ENCODE data around the gene POGZ. TPM values are rescaled to one million over a fixed set of nuclear protein-coding genes. Genes with fewer than 3 reads are reported as not detected.
A peak's percentile ranks its signal among the peaks of the same experiment; 100 is the strongest.

The POGZ gene
- 8.2 and 41.7 TPM in 2 replicates for total RNA-seq

DNA sequence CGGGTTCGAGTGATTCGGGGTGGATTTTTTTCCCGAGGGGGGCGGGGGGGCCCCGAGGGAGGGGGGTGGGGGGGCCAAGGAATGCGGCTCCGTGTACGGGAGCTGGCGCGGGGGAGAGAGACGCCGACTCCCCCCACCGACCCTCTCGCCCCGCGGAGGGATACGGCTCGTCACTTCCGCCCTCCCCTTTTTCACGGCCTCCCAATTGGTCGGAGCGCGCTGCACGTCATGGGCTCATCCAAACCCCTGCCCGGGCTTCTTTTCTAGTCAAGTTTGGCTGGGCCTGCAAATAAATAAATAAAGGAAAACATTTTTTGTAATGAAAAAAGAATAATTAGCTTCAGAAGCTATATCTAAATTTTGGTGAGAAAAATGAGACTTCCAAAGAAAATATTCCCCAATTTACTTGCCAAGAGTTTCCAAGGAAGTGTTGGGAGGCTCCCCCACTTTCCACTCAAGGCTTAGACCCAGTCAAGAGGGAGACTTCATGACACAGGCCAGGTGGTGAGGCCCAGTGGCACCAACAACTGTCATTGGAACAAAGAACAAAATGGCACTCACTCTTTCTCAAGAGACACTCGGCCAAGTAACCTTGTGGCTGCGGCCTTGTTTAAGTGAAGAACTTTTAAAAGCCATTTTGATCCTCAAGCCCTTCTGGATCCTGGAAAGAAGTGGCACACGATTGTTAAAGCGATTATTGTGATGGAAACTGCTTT lies at the start of gene POGZ:
TSS of gene POGZ (minus strand) at position 164 of the 716 bp plus-strand sequence. CDS start 17,290 bp downstream, outside the sequence.
- DNase-seq (ENCODE audit: low read depth), result peak; percentile 80

DNA sequence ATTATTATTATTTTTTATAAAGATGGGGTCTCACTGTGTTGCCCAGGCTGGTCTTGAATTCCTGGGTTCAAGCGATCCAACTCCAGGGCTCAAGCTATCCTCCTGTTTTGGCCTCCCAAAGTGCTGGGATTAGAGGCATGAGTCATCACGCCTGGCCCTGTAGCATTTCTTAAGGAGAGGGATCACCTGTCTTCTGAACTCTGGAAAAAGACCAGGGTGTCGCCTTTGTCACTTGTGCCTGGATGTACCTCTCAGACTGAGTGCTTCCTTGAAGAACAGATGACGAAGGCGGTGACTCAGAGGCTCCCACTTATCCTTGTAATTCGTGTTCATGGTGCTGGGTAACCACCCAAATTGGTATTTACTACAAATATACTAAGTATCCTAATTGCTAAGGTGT lies 49.5 kb upstream of the POGZ start:
- DNase-seq (ENCODE audit: low read depth), result no peak

DNA sequence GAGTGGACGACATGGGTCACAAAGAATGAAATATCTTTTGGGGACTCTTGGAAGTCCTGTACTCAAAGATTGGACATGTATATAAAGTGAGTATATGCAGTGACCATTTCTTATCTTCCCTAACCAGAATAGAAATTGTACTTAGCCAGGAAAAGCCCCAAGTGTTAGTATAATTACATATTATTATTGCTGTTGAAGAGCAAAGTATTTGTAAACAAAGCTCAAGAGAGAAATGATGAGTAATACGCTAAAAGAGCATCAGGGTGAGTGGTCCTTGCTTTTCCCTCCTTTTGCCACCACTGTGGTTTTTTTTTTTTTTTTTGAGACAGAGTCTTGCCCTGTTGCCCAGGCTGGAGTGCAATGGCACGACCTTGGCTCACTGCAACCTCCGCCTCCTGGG lies 45.5 kb upstream of the POGZ start:
- no peak for DNase-seq (ENCODE audit: low read depth)

GRCh38 chr1:151504252-151504651 lies 45.0 kb upstream of the POGZ start:
- no peak for DNase-seq (ENCODE audit: low read depth)

GRCh38 chr1:151502859-151503780 lies 43.8 kb upstream of the POGZ start:
- DNase-seq (ENCODE audit: low read depth), result no peak

DNA sequence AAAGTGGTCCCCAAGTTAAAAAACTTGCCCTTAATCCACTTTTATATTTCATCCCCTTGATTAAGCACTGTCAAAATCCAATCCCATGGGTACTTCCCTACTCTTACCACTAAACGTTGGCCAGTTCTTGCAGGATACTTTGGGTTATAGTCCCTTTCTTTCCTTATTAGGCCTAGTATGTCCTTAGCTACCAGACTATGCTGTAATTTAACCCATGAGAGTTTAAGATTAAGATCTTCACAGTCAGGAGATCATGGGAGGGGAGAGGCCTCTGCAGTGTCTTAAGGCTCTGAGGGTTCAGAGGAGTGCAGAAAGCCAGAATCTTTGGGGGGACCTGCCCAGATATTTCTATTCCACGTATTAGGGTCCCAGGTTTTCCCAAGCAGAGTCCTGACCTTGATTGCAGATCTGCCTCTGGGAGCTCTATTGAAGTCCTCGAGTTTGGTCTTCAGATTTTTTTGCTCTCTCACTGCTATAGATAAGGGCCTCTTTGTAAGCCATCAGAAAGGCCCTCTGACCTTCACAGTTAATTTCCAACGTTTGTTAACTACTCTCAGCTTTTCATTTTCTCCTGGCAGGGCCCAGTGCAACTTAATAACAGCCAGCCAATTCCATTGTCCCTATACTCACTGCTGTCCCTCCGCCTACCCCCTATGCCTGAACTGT lies 42.9 kb upstream of the POGZ start:
- DNase-seq (ENCODE audit: low read depth), result no peak

DNA sequence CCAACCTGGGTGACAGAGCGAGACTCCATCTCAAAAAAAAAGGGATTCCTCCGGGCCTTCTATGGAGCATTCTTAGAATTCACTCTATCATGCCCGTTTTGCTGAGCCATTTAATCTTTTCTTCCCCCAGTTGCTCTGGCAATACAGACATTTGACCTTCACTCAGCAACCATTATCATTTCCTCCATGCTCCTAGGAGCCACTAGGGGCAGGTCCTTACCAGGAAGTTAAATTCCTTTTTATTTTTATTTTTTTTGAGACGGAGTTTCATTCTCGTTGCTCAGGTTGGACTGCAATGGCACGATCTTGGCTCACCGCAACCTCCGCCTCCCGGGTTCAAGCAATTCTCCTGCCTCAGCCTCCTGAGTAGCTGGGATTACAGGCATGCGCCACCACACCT lies 42.2 kb upstream of the POGZ start:
- peak; percentile 40 for DNase-seq (ENCODE audit: low read depth)

DNA sequence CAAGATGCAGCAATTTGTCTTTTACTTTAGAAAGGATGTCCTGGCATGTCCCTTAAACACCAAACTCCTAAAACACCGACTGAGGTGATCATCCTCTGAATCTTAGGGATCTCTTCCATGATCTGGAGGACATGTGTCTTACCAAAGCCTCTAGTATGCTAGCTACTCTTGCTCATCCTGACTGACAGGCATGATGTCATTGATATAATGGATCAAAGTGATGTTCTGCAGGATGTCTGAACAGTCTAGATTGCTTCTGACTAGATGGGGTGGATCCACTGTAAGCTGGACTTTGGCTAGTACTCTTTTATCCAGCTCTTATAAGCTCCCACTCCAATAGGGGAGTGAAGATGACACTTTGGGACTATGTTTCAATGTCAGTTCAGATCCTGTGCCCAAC lies 40.6 kb upstream of the POGZ start:
- DNase-seq (ENCODE audit: low read depth), result no peak

DNA sequence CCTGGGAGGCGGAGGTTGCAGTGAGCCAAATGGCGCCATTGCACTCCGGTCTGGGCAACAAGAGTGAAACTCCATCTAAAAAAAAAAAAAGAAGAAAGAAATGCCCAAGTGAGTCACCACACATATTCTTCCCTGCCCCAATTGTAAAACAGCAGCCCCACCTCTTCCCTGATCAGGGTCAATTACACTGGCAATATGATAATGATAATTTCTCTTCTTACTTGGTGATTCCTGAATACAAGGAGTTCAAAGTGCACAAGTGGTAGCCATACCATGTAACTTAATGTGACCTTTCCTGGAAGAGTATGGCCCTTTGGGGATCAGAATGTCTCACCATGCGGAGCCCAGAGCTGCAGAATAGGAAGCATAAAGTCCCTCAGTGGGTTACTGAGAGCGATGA lies 40.1 kb upstream of the POGZ start:
- no peak for DNase-seq (ENCODE audit: low read depth)

GRCh38 chr1:151495316-151495715 lies 36.0 kb upstream of the POGZ start:
- DNase-seq (ENCODE audit: low read depth), result no peak

GRCh38 chr1:151494741-151495281 lies 35.5 kb upstream of the POGZ start:
- DNase-seq (ENCODE audit: low read depth), result peak; percentile 93

DNA sequence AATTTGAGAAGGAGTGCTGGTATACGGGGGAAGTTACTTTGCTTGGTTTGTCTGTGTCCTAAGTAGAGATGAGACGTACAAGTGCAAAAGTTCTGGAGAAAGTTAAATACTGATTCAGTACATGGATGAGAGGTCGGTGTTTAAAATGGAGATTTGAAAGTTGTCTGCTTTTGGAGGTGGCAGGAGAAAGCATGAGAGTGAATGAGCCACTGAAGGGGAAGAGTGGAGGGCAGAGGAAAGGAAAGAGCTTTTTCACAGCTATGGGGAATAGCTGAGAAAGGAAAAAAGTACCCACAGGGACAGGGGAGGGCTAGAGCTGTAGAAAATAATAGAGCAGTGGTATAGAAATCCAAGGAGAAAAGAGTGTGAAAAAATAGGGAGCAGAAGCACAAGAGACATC lies 33.7 kb upstream of the POGZ start:
- no peak for DNase-seq (ENCODE audit: low read depth)

DNA sequence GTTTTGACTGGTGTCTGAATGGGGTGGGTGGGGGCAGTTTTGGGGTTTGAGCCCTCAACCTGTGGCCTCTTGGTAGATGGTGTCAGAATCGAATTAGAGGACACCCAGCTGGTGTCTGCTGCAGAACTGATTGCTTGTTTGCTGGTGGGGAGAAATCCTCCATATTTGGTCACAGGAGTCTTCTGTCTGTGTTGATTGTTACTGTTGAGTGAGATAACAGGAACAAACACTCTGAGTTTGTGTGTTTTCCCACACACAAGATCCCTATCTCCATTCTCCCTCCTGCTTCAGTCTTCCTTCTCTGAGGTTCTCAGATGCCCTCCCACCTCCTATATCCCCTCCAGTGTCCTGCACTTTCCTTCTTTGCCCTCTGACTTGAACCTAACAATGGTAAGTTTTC lies 32.8 kb upstream of the POGZ start:
- no peak for DNase-seq (ENCODE audit: low read depth)

DNA sequence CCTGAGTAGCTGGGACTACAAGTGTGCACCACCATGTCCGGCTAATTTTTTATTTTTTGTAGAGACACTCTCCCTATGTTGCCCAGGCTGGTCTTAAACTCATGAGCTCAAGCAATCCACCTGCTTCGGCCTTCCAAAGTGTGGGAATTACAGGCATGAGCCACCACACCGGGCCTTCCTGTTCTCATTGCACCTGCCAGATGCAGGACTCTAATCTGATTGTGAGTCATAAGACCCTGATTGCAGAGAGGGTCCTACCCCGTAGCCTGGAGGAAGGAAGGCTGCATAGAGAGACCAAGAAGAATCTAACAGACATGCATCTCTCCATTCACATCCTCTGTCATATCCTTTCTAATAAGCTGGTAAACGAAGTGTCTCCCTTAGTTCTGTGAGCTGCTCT lies 32.3 kb upstream of the POGZ start:
- DNase-seq (ENCODE audit: low read depth), result no peak

- no peak for DNase-seq (ENCODE audit: low read depth)
Measured at GRCh38 chr1:151486557-151486956, 27.3 kb upstream of the POGZ start.

DNA sequence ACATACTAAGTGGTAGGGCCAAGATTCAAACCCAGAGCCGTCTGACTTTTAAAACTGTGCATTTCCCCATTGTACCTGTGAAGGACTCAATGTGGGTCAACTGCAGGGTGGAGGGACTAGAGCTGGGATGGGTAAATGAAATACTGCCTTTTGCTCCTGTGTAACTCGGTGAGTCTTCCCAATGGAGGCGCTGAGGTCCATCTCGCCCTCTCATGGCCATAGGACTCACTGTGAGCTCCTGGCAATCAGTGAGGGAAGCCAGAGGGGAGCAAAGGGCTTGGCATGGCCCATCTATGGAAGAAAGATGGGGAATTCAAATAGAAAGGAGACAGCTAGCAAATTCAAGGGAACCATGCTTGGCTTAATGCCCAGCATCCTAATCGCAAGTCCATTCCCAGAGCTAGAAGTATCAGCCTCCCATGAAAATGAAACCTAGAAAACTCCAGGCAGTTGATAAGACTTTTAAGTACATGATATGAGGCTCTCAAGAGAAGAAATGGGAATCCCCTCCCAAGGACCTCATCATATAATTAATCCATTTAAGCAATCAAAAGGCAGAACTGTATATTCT lies 26.5 kb upstream of the POGZ start:
- no peak for DNase-seq (ENCODE audit: low read depth)

DNA sequence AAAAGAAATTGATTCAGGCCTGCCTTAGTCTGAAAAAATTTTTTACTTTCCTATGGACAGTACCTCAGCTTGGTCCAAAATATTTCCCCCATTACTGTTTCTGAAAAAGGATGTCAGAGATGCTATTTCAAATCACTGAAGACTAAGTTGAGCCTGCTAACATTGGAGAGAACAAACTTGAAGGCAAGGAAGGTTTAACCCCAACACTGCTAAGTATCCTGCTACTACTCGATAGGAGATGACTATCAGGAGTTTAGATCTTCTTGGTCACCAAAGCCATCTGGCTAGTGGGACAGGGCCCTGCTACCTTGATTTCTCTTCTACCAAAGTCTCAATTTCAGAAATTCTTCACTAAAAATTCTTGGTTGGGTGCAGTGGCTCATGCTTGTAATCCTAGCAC lies 22.7 kb upstream of the POGZ start:
- DNase-seq (ENCODE audit: low read depth), result no peak

DNA sequence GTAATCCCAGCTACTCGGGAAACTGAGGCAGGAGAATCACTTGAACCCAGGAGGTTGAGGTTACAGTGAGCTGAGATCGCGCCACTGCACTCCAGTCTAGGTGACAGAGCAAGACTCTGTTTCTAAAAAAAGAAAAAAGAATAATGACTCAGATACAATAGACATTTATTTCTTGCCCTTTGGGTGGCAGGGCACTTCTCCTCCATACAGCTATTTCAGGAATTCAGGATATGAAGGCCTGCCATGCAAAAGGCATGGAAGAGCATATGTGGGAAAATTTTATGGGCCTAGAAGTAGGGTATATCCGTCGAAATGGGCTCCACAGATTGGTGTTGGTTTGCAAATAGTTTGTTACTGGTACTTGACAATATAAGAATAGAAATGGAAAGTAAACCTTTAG lies 20.2 kb upstream of the POGZ start:
- DNase-seq (ENCODE audit: low read depth), result peak; percentile 45

GRCh38 chr1:151478923-151479322 lies 19.6 kb upstream of the POGZ start:
- peak; percentile 83 for DNase-seq (ENCODE audit: low read depth)

DNA sequence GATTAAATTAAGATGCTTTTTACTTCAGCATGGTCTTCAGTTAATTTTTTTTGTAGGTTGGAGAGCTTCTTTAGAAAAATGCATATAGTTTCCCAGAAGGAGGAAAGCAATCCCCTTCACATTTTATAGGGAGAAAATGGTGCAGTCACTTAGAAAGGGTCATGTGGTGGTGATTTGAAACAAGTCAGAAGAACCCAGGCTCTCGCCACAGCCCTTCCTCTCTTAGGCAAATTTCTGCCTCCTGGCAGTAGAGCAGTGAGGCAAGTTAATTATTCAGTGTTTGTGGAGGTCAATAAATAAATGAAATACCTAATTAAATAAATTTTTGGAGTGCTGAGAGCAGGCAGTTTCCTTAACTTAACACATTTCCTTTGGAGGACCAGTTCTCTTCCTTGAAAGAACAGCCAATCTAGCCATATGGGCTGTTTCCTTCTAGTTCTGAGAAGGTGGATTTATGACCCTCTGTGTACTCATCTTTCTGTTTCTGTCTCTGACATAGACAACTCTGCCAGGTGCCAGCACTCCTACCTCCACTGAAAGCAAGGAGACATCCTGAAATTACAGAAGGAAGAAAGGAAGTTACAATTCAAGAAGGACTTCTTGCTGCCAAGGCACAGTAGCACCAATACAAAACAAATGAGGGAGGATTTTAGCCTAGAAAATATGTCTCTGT lies 19.0 kb upstream of the POGZ start:
- DNase-seq (ENCODE audit: low read depth), result peak; percentile 46

DNA sequence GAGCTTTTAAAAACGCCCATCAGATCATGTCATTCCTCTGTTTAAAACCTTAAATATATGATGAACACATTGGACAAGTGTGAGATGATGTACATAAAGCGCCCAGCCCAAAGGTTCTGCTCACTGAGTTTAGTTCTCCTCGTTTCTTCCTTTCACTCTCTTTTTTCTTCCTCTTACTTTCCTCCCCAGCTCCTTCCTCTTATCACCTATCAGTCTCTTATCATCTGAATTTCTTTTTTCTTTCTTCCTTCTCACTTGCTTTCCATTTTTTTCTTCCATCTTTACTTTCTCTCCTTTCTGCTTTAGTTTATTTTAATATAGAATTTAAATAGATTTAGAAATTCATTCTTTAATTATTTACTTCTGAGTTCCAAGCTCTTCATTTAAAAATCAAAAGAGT lies 17.8 kb upstream of the POGZ start:
- DNase-seq (ENCODE audit: low read depth), result no peak
